AG04449 (cell line): ENCODE results near the gene DEFB127.
"Not testable (repeated sequence)": the region's sequence is repeated elsewhere in the genome, so short reads cannot be mapped to it uniquely, and the experiment has no call there.

ENCODE experiments used
- CTCF ChIA-PET: fragments of 350-600 bp; formaldehyde crosslinking; extraction: SDS; loops from one replicate; lab custom pipeline; 2021; ENCODE audit warnings: antibody characterized with exemption; lab: Yijun Ruan, JAX
- POLR2A ChIA-PET: fragments of 400-600, 350-600 bp; formaldehyde crosslinking; extraction: SDS; loops from one replicate; lab custom pipeline; 2020; ENCODE audit warnings: antibody characterized with exemption, inconsistent platforms; lab: Yijun Ruan, JAX
- DNase-seq: peaks from one replicate; pipeline ENCODE4 v3.0.0-alpha.2; 2010; ENCODE audit warnings: low read depth, low spot score
- H3K4me3 ChIP-seq: 2 replicates; pipeline ENCODE4 v1.5.1; 2011; ENCODE audit warnings: low read depth, mild to moderate bottlenecking, control low read depth, low read length
- TF ChIP-seq, protein P1 (sequence below): IDR thresholded peaks from one replicate; pipeline ENCODE4 v1.5.1; 2011; ENCODE audit warnings: mild to moderate bottlenecking, moderate library complexity, low read length, control low read depth, inconsistent platforms; ENCODE audit not compliant: insufficient read depth; ENCODE audit errors: missing control alignments

DEFB127 gene, protein sequence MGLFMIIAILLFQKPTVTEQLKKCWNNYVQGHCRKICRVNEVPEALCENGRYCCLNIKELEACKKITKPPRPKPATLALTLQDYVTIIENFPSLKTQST

DNA sequence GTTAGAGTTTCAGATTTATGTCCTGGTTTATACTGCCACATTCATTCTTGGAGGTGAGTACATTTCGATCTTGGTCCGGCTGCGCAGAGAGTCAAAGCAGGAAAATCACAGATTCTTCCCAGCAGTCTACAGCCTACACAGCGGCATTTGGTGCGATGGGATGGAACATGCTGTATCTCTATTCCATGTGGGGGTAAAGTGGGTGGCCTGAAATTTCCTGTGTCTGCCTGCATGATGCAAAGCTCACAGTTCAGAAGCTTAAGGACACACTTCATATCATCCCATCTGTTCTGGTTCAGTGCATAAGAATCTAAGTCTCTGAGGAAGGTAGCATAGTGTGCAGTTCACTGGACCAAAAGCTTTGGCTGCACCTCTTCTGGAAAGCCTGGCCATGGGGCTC lies at the start of gene DEFB127:
Gene DEFB127, plus strand, starts transcription at position 301 of the 400 bp plus-strand sequence. Its CDS starts 91 bp downstream, at position 392.
- ChIA-PET POLR2A (no interaction called here), CTCF (interaction anchor here (0.8 kb wide), 1 partner anchor 67 kb away, joined by 3 read pairs; no protein-coding TSS in a partner anchor)
- H3K4me3 ChIP-seq = no peak within 1 kb of the TSS
- DNase-seq = no peak
- TF ChIP-seq, protein P1, sequence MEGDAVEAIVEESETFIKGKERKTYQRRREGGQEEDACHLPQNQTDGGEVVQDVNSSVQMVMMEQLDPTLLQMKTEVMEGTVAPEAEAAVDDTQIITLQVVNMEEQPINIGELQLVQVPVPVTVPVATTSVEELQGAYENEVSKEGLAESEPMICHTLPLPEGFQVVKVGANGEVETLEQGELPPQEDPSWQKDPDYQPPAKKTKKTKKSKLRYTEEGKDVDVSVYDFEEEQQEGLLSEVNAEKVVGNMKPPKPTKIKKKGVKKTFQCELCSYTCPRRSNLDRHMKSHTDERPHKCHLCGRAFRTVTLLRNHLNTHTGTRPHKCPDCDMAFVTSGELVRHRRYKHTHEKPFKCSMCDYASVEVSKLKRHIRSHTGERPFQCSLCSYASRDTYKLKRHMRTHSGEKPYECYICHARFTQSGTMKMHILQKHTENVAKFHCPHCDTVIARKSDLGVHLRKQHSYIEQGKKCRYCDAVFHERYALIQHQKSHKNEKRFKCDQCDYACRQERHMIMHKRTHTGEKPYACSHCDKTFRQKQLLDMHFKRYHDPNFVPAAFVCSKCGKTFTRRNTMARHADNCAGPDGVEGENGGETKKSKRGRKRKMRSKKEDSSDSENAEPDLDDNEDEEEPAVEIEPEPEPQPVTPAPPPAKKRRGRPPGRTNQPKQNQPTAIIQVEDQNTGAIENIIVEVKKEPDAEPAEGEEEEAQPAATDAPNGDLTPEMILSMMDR = no peak

DNA sequence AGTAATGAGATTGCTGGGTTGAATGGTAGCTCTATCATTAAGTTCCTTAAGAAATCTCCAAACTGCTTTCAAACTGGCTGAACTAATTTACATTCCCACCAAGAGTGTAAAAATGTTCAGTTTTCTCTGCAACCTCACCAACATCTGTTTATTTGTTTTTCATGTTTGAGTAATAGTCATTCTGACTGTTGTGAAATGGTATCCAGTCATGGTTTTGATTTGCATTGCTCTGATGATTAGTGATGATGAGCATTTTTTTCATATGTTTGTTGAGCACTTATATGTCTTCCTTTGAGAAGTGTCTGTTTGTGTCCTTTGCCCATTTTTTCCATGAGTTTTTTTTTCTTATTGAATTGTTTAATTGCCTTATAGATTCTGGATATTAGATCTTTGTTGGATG lies 44.9 kb upstream of the DEFB127 start:
- no peak overlapping the region for H3K4me3 ChIP-seq
- CTCF ChIA-PET = no interaction called here
- POLR2A ChIA-PET = no interaction called here
- TF ChIP-seq, protein P1 = no peak
- no peak for DNase-seq

DNA sequence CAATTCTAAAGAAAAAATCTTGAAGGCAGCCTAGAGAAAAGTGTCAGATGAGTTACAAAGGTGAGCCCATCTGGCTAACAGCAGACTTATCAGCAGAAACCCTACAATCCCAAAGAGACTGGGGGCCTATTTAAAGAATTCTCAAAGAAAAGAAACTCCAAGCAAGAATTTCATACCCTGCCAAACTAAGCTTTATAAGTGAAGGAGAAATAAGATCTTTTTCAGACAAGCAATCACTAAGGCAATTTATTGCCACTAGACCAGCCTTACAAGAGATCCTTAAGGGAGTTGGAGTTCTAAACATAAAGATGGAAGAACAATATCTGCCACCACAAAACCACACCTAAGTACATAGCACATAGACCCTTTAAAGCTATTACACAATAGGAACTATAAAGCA lies 39.7 kb upstream of the DEFB127 start:
- ChIA-PET POLR2A (no interaction called here), CTCF (no interaction called here)
- no peak overlapping the region for H3K4me3 ChIP-seq

DNA sequence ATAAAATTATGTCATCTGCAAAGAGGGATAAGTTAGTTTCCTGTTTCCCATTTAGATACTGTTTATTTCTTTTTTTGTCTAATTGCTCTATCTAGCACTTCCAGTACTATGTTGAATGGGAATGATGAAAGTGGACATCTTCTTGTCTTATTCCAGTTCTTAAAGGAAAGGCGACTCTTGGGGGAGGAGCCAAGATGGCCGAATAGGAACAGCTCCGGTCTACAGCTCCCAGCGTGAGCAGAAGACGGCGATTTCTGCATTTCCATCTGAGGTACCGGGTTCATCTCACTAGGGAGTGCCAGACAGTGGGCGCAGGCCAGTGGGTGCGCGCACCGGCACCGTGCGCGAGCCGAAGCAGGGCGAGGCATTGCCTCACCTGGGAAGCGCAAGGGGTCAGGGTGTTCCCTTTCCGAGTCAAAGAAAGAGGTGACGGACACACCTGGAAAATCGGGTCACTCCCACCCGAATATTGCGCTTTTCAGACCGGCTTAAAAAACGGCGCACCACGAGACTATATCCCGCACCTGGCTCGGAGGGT lies 27.4 kb upstream of the DEFB127 start:
- H3K4me3 ChIP-seq, POLR2A ChIA-PET, DNase-seq, CTCF ChIA-PET: not testable (repeated sequence)

More for the DNA sequence above, 39.7 kb upstream of the DEFB127 start:
- DNase-seq = no peak
- TF ChIP-seq, protein P1 = no peak

DNA sequence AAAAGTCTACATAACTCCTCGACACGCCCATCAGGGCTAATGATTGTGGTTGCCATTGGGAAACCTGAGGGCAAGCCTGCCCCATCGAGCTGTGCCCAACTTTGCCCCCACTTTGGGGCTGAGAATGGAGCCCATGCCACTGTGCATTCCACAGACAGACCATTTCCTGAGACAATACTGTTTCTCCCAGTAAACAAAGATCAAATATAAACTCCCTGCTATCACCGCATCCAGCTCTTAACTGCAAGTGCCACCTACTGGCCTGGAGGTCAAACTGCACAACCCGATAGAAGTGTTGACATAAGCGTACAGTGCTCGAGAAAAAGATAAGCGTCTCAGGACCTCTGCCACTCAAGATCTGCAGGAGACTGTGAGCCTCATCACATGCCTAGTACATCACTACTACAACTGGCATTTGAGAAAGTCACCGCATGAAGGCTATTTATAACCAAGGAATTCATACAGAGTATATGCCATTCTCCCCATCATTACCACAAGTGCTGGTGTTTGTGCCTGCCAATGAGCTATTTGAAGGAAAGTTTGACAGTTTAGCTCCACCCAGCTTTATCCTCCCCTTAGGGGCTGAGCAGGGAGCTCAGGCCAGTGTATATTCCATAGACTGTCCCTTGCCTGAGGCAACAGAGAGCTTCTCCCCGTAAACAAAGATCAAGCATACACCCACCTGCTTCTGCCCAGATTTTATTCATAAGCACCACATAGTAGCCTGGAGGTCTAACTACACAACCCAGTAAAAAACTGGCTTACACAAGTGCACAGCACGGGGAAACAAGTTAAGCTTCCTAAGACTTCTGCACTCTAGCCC lies 19.4 kb upstream of the DEFB127 start:
- no peak for DNase-seq
- no peak overlapping the region for H3K4me3 ChIP-seq
- TF ChIP-seq, protein P1 = no peak
- ChIA-PET CTCF (no interaction called here), POLR2A (no interaction called here)

DNA sequence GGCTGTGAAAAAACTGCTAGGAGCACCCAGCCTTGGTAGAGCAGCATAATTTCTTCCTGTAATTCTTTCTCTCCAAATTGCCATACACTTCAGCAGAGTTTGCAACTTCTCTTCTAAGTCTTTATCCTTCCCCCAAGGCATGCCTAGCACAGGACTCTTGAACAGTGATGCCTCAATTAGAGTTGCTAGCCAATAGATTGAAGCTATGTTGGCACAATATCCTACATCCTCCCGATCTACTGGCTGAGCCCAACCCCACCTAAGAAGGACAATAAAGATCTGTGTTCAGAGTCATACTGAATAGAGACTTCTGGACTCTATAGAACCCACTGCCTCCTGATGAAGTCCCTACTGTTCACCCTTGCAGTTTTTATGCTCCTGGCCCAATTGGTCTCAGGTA lies 15.0 kb upstream of the DEFB127 start, which contains the start of gene DEFB126:
Gene DEFB126, plus strand, starts transcription at position 301 of the 400 bp plus-strand sequence. Its CDS starts 39 bp downstream, at position 340.
- no peak within 1 kb of the TSS for H3K4me3 ChIP-seq
- TF ChIP-seq, protein P1 = no peak
- no peak for DNase-seq
- ChIA-PET CTCF (no interaction called here), POLR2A (no interaction called here)
